HepG2 (cell line): ENCODE measurements around the gene DLL4. TPM values are rescaled to one million over a fixed set of nuclear protein-coding genes. Genes with fewer than 3 reads are reported as not detected.

Source experiments
- ATAC-seq: fragments of 200-7000 bp; cut with Tn5 transposase; 3 replicates; pipeline ENCODE4 v1.9.1; 2020; ENCODE audit warnings: mild to moderate bottlenecking, moderate library complexity
- BruUV-seq: library from RNA; stranded (reverse); fragments of 400-500 nt; replicated peaks from 2 replicates; lab custom pipeline; 2021; lab: Mats Ljungman, UMichigan
- CTCF ChIA-PET: fragments of 300-600 bp; formaldehyde crosslinking; extraction: SDS; loops from one replicate; lab custom pipeline; 2021; ENCODE audit warnings: low total read pairs, inconsistent platforms, low intra/inter-chr PET ratio; lab: Yijun Ruan, JAX
- POLR2A ChIA-PET: fragments of 350-600 bp; sonication (Branson Sonifier 250); formaldehyde crosslinking; loops from one replicate; lab custom pipeline; 2020; ENCODE audit warnings: antibody characterized with exemption, inconsistent platforms; lab: Yijun Ruan, JAX
- DNase-seq: peaks from one replicate; pipeline ENCODE4 v3.0.0-alpha.2; 2015; ENCODE audit warnings: low spot score
- FAIRE-seq: peaks from 3 replicates; lab custom pipeline; 2011; peaks lifted over from hg19 to GRCh38; lab: Jason Lieb, UNC
- H2AFZ ChIP-seq: one replicate; pipeline ENCODE4 v1.6.1; 2011; ENCODE audit warnings: low read length, inconsistent platforms
- H3K27ac ChIP-seq: fragments of 300-600 bp; 3 replicates; pipeline ENCODE4 v1.8.0; 2011; ENCODE audit warnings: mixed run types, mild to moderate bottlenecking, mixed read lengths, low read length, inconsistent platforms; ENCODE audit not compliant: insufficient read depth; ENCODE audit errors: extremely low read length
- H3K27me3 ChIP-seq, 2 experiments: fragments of 200-600 bp in 1 of 2; 2 replicates in 1 of 2; 3 replicates in 1 of 2; pipeline versions ENCODE4 v1.6.0 to v1.8.0; 2011; ENCODE audit warnings: low read length in 2 of 2, mild to moderate bottlenecking in 2 of 2, moderate library complexity in 2 of 2, inconsistent platforms in 1 of 2; ENCODE audit not compliant: insufficient read depth in 2 of 2, control insufficient read depth in 1 of 2
- H3K36me3 ChIP-seq, 2 experiments: fragments of 200-600 bp in 1 of 2; replicated peaks in 1 of 2; 2 replicates in 1 of 2; 3 replicates in 1 of 2; pipeline versions ENCODE4 v1.5.1 to v1.8.0; 2011; ENCODE audit warnings: low read length in 2 of 2, inconsistent platforms in 1 of 2; ENCODE audit not compliant: insufficient read depth in 2 of 2, control insufficient read depth in 1 of 2
- H3K4me1 ChIP-seq: 2 replicates; pipeline ENCODE4 v1.5.1; 2012; ENCODE audit warnings: low read length, inconsistent platforms; ENCODE audit not compliant: insufficient read depth
- H3K4me2 ChIP-seq: 2 replicates; pipeline ENCODE4 v1.6.0; 2011; ENCODE audit warnings: low read depth, low read length, inconsistent platforms
- H3K4me3 ChIP-seq, 3 experiments: fragments of 200-600 bp in 1 of 3; sonication (generic), shearing (Covaris generic) in 1 of 3; replicated peaks in 1 of 3; 2 replicates each; pipeline ENCODE4 v1.5.1; 2011 to 2016; ENCODE audit warnings: low read length in 3 of 3, inconsistent platforms in 2 of 3, low read depth in 2 of 3, mild to moderate bottlenecking in 2 of 3, control low read depth in 1 of 3, mixed read lengths in 1 of 3; ENCODE audit not compliant: insufficient read depth in 1 of 3
- H3K79me2 ChIP-seq: one replicate; pipeline ENCODE4 v1.6.1; 2011; ENCODE audit warnings: low read length, inconsistent platforms; ENCODE audit not compliant: insufficient read depth
- H3K9ac ChIP-seq: 2 replicates; pipeline ENCODE4 v1.6.0; 2011; ENCODE audit warnings: mild to moderate bottlenecking, low read depth, low read length, inconsistent platforms; ENCODE audit not compliant: insufficient read depth
- H3K9me3 ChIP-seq: 2 replicates; pipeline ENCODE4 v1.5.1; 2012; ENCODE audit warnings: mild to moderate bottlenecking, low read length
- H4K20me1 ChIP-seq: 2 replicates; pipeline ENCODE4 v1.6.0; 2011; ENCODE audit warnings: inconsistent platforms, mild to moderate bottlenecking, low read length, moderate library complexity; ENCODE audit not compliant: insufficient read depth
- AKAP8 ChIP-seq: sonication (generic); formaldehyde crosslinking; IDR thresholded peaks from 2 replicates; pipeline ENCODE4 v1.5.1; 2020; ENCODE audit warnings: mild to moderate bottlenecking, missing genetic modification reagents
- HNRNPL ChIP-seq: fragments of 200-400 bp; formaldehyde crosslinking; IDR thresholded peaks from 2 replicates; pipeline ENCODE4 v1.6.1; 2017; ENCODE audit warnings: mild to moderate bottlenecking, low read depth, low read length
- HOXD1 ChIP-seq: sonication (generic); formaldehyde crosslinking; IDR thresholded peaks from 2 replicates; pipeline ENCODE4 v1.5.0; 2020; ENCODE audit warnings: missing genetic modification reagents
- KDM2A ChIP-seq: sonication (generic); formaldehyde crosslinking; IDR thresholded peaks from 2 replicates; pipeline ENCODE4 v1.4.0; 2020; ENCODE audit warnings: low read depth, missing genetic modification reagents, borderline replicate concordance
- MIER3 ChIP-seq: IDR thresholded peaks from 2 replicates; pipeline ENCODE4 v1.6.1; 2016; ENCODE audit warnings: missing compliant biosample characterization, borderline replicate concordance
- NFIB ChIP-seq: sonication (generic); formaldehyde crosslinking; IDR thresholded peaks from 2 replicates; pipeline ENCODE4 v1.9.0; 2021; ENCODE audit warnings: missing genetic modification reagents, mild to moderate bottlenecking, borderline replicate concordance
- SMYD3 ChIP-seq: sonication (generic); formaldehyde crosslinking; IDR thresholded peaks from 2 replicates; pipeline ENCODE4 v1.8.1; 2023; ENCODE audit warnings: mild to moderate bottlenecking, missing genetic modification reagents
- SP1 ChIP-seq, 2 experiments: fragments of 450-650 bp in 1 of 2; sonication (generic) in 1 of 2; formaldehyde crosslinking in 1 of 2; IDR thresholded peaks; 2 replicates each; pipeline versions ENCODE4 v1.4.0 to v1.6.1; 2016 to 2020; ENCODE audit warnings: missing genetic modification reagents in 1 of 2
- ZNF224 ChIP-seq: sonication (generic); formaldehyde crosslinking; IDR thresholded peaks from 2 replicates; pipeline ENCODE4 v1.5.0; 2020; ENCODE audit warnings: mild to moderate bottlenecking, missing genetic modification reagents
- ZNF543 ChIP-seq: sonication (generic); formaldehyde crosslinking; IDR thresholded peaks from 2 replicates; pipeline ENCODE4 v1.4.0; 2020; ENCODE audit warnings: mild to moderate bottlenecking, missing genetic modification reagents
- ZNF790 ChIP-seq: sonication (generic); formaldehyde crosslinking; IDR thresholded peaks from 2 replicates; pipeline ENCODE4 v1.8.0; 2022; ENCODE audit warnings: missing genetic modification reagents, mild to moderate bottlenecking, borderline replicate concordance
- ZNF891 ChIP-seq: sonication (generic); formaldehyde crosslinking; IDR thresholded peaks from 2 replicates; pipeline ENCODE4 v1.5.0; 2020; ENCODE audit warnings: mild to moderate bottlenecking, missing genetic modification reagents
- WGBS: methylation state at CpG from one replicate; pipeline ENCODE4 v1.1.6; 2017; ENCODE audit warnings: low lambda C conversion rate; 5-methylcytosine and 5-hydroxymethylcytosine counted together
- in situ Hi-C: cut with HindIII; loops from 2 replicates; pipeline ENCODE4 v1.10.0; 2017; ENCODE audit warnings: low pct_unique_long_range_greater_than_20kb; ENCODE audit not compliant: extremely low pct_ligation_motif_present
- intact Hi-C: fragments of 100-400 bp; cut with micrococcal nuclease; formaldehyde crosslinking; loops from one replicate; pipeline ENCODE4 v1.10.0; 2022; ENCODE audit not compliant: unreplicated experiment
- polyA plus RNA-seq, 8 experiments: library from polyadenylated mRNA; depleted of rRNA in 3 of 8; stranded (reverse) in 7 of 8; unstranded in 1 of 8; fragments of >200 nt; fragmentation: Illumina TruSeq in 4 of 8; extraction: Trizol in 4 of 8; gene quantifications; 2 replicates each; pipeline versions ENCODE4 v1.2.1 to v1.2.3, GENCODE V29; 2011 to 2016; ENCODE audit warnings: low read depth in 4 of 8, missing spikeins in 1 of 8, mixed read lengths in 1 of 8; ENCODE audit not compliant: insufficient read depth in 1 of 8
- total RNA-seq, 5 experiments: library from RNA; depleted of rRNA; stranded (reverse); fragments of >200 nt; fragmentation: Illumina TruSeq; extraction: Trizol; gene quantifications; 2 replicates each; pipeline ENCODE4 v1.2.3, GENCODE V29; 2016; ENCODE audit warnings: low read depth in 1 of 5
- TF ChIP-seq, protein P1 (sequence below): sonication (generic); formaldehyde crosslinking; conservative IDR thresholded peaks from 2 replicates; pipeline ENCODE4 v1.4.0; 2020; ENCODE audit warnings: missing genetic modification reagents
- TF ChIP-seq, protein P2 (sequence below): sonication (generic); formaldehyde crosslinking; IDR thresholded peaks from 2 replicates; pipeline ENCODE4 v1.5.0; 2020; ENCODE audit warnings: mild to moderate bottlenecking, missing genetic modification reagents
- TF ChIP-seq, protein P3 (sequence below): IDR thresholded peaks from 2 replicates; pipeline ENCODE4 v1.6.1; 2016; ENCODE audit warnings: low read depth, borderline replicate concordance

Gene DLL4
- total and polyA plus RNA-seq, 2 of the 13 experiments (the other 11 are each of a cell fraction or from before 2014, with no cell fraction given) = 0.20 to 0.25 TPM

DNA sequence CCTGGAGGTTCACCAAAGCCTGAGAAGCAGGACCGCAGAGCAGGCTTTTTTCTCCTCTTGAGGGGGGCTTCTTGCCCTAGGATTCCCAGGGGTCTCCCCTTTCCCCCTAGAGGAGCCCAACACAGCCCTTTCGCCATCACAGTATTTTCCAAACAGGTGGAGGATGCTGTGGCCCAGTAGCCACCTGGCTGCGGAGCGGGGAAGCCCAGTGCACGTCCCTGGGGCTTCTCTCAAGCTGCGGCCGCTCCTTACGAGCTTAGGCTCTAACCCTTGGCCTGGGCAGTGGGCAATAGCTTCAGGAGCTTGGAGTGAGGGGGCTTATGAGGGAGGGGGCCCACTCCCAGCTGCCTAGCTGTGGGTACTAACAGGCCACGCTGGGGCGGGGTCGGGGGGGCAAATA is 11.6 kb upstream of the DLL4 start:
- FAIRE-seq = no peak
- BruUV-seq = no TSS peak

DNA sequence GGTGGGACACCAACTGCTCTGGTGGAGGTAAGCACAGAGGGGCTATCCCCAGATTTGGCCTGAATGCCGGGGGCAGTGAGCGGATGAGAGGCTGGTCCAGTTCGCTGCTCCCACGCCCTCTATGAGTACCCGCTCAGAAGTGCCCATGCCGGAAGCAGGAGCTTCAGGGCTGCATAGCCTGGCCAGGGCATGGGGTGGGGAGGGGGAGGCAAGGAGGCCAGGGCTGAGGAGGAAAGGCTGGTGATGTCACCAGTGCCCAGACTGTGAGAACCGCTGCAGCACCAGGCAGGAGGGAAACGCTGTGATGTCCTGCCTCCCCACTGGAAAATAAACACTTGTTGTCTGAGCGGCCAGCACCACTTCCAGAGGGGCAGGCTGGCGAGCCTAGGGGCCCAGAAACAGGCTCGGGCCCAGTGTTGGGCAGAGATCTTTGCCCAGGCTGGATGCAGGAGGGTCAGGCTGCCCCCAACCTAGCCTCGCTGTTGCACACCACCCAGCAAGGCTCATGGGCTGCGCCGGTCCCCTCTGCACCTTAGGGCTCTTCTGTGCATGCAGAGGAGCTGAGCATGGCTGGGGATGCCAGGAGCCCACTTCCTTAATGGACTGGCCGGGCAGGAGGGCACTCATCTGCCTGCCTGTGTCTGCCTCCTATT is 10.9 kb upstream of the DLL4 start:
- Histone ChIP-seq H4K20me1 (no peaks in the 10 kb centered on the region), H3K27ac (no peak overlapping the region), H3K27me3 (peaks cover 3 to 36% of the 10 kb centered on the region in 2 experiments; a peak in 3 of 5 replicates), H3K4me2 (peak overlapping the region; percentile 92), H3K79me2 (no peaks in the 10 kb centered on the region), H3K4me3 (peak overlapping the region; percentile 20 to 71 (median 54)), H3K9me3 (no peaks in the 10 kb centered on the region), H3K9ac (peak overlapping the region; percentile 56), H3K36me3 (no peaks in the 10 kb centered on the region), H3K4me1 (peaks cover 81% of the 10 kb centered on the region), H2AFZ (no peak overlapping the region)
- ChIA-PET CTCF (interaction anchor here (1.0 kb wide), 1 partner anchor 12 kb away, joined by 3 read pairs; no protein-coding TSS in a partner anchor), POLR2A (interaction anchor here (0.7 to 2.6 kb wide), 3 partner anchors 10 to 12 kb away, joined by 4 to 10 read pairs (median 4); partner anchors contain the start of gene DLL4)
- no TSS peak for BruUV-seq
- 38% methylated on average over 4 of the region's 15 CpGs for WGBS
- in situ Hi-C loops = no loop called here
- FAIRE-seq = no peak
- no peak for DNase-seq
- ATAC-seq = peak; percentile 31
- intact Hi-C loops = no loop called here
- TF ChIP-seq ZNF543 (CRISPR knock-in tag) = 0 out of 2 replicates have a peak, but pooled peaks have one; percentile 13
- TF ChIP-seq, protein P1, sequence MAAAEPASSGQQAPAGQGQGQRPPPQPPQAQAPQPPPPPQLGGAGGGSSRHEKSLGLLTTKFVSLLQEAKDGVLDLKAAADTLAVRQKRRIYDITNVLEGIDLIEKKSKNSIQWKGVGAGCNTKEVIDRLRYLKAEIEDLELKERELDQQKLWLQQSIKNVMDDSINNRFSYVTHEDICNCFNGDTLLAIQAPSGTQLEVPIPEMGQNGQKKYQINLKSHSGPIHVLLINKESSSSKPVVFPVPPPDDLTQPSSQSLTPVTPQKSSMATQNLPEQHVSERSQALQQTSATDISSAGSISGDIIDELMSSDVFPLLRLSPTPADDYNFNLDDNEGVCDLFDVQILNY (CRISPR knock-in tag) = no peak
- TF ChIP-seq, protein P2, sequence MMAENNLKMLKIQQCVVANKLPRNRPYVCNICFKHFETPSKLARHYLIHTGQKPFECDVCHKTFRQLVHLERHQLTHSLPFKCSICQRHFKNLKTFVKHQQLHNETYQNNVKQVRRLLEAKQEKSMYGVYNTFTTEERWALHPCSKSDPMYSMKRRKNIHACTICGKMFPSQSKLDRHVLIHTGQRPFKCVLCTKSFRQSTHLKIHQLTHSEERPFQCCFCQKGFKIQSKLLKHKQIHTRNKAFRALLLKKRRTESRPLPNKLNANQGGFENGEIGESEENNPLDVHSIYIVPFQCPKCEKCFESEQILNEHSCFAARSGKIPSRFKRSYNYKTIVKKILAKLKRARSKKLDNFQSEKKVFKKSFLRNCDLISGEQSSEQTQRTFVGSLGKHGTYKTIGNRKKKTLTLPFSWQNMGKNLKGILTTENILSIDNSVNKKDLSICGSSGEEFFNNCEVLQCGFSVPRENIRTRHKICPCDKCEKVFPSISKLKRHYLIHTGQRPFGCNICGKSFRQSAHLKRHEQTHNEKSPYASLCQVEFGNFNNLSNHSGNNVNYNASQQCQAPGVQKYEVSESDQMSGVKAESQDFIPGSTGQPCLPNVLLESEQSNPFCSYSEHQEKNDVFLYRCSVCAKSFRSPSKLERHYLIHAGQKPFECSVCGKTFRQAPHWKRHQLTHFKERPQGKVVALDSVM (CRISPR knock-in tag) = peak; percentile 33; the same call in 1 of the 2 replicates
- TF ChIP-seq MIER3 (CRISPR knock-in tag) = 0 out of 2 replicates have a peak, but pooled peaks have one; percentile 27
- TF ChIP-seq ZNF891 (CRISPR knock-in tag) = peak; percentile 48; the same call in 1 of the 2 replicates
- no peak for TF ChIP-seq SP1 (IDR thresholded peaks at IDR 0.05)
- no peak for TF ChIP-seq SP1 (CRISPR knock-in tag; IDR thresholded peaks at IDR 0.05)
- TF ChIP-seq KDM2A = 0 out of 2 replicates have a peak, but pooled peaks have one; percentile 24
- TF ChIP-seq, protein P3, sequence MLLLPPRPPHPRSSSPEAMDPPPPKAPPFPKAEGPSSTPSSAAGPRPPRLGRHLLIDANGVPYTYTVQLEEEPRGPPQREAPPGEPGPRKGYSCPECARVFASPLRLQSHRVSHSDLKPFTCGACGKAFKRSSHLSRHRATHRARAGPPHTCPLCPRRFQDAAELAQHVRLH = 0 out of 2 replicates have a peak, but pooled peaks have one; percentile 16
- no peak for TF ChIP-seq SMYD3 (CRISPR knock-in tag)
- TF ChIP-seq ZNF224 = 0 out of 2 replicates have a peak, but pooled peaks have one; percentile 77
- peak; percentile 63 for TF ChIP-seq HNRNPL

More for the DNA sequence above, 11.6 kb upstream of the DLL4 start:
- Histone ChIP-seq H3K27me3 (peaks cover 0 to 29% of the 10 kb centered on the region in 2 experiments; a peak in 3 of 5 replicates), H3K4me1 (peaks cover 74% of the 10 kb centered on the region), H3K79me2 (no peaks in the 10 kb centered on the region), H3K27ac (no peak overlapping the region), H3K9me3 (no peaks in the 10 kb centered on the region), H3K4me2 (peak overlapping the region; percentile 92; the same call in 1 of the 2 replicates), H3K4me3 (no peak overlapping the region), H3K9ac (no peak overlapping the region), H3K36me3 (no peaks in the 10 kb centered on the region), H4K20me1 (no peaks in the 10 kb centered on the region), H2AFZ (no peak overlapping the region)
- ATAC-seq (no peak), DNase-seq (no peak)
- WGBS = 47% methylated on average over 9 of the region's 11 CpGs
- in situ Hi-C loops (no loop called here), intact Hi-C loops (no loop called here)
- ChIA-PET CTCF (interaction anchor here (1.0 kb wide), 1 partner anchor 11 kb away, joined by 3 read pairs; no protein-coding TSS in a partner anchor), POLR2A (interaction anchor here (0.7 kb wide), 1 partner anchor 10 kb away, joined by 4 read pairs; no protein-coding TSS in a partner anchor)
- TF ChIP-seq ZNF790 (no peak), HOXD1 (CRISPR knock-in tag) (no peak), NFIB (CRISPR knock-in tag) (no peak), AKAP8 (CRISPR knock-in tag) (no peak)
